Osteocyte (in vitro differentiated cells): Measurements from ENCODE around the gene BEAN1. TPM values are rescaled to one million over a fixed set of nuclear protein-coding genes. Genes with fewer than 3 reads are reported as not detected.

Experiments used
- DNase-seq: peaks from one replicate; pipeline ENCODE4 v3.0.0; 2021; ENCODE audit warnings: mixed read lengths; ENCODE audit not compliant: unreplicated experiment; ENCODE audit errors: extremely low spot score
- H3K27ac Mint-ChIP-seq: one replicate; pipeline ENCODE4 v1.8.0; 2021; ENCODE audit warnings: mild to moderate bottlenecking, mixed read lengths; ENCODE audit not compliant: unreplicated experiment
- H3K27me3 Mint-ChIP-seq: one replicate; pipeline ENCODE4 v1.8.0; 2021; ENCODE audit warnings: mixed read lengths; ENCODE audit not compliant: unreplicated experiment
- H3K36me3 Mint-ChIP-seq: one replicate; pipeline ENCODE4 v1.8.0; 2021; ENCODE audit warnings: mixed read lengths; ENCODE audit not compliant: unreplicated experiment
- H3K4me1 Mint-ChIP-seq: one replicate; pipeline ENCODE4 v1.8.0; 2021; ENCODE audit warnings: mixed read lengths; ENCODE audit not compliant: unreplicated experiment
- H3K4me3 Mint-ChIP-seq: one replicate; pipeline ENCODE4 v1.8.0; 2021; ENCODE audit warnings: mild to moderate bottlenecking, moderate library complexity, mixed read lengths; ENCODE audit not compliant: unreplicated experiment
- H3K9me3 Mint-ChIP-seq: one replicate; pipeline ENCODE4 v1.8.0; 2021; ENCODE audit warnings: mixed read lengths; ENCODE audit not compliant: unreplicated experiment
- total RNA-seq: library from RNA; stranded (reverse); gene quantifications from 2 replicates; pipeline ENCODE4 v1.2.1, GENCODE V29; 2021
- TF ChIP-seq, protein P1 (sequence below): fragments of 200-600 bp; sonication (generic); IDR thresholded peaks from 2 replicates; pipeline ENCODE4 v1.5.0; 2021; ENCODE audit warnings: antibody characterized with exemption, mild to moderate bottlenecking, moderate library complexity

BEAN1 gene
- total RNA-seq, 1 donor from 2014 or later = 0.97 TPM

DNA sequence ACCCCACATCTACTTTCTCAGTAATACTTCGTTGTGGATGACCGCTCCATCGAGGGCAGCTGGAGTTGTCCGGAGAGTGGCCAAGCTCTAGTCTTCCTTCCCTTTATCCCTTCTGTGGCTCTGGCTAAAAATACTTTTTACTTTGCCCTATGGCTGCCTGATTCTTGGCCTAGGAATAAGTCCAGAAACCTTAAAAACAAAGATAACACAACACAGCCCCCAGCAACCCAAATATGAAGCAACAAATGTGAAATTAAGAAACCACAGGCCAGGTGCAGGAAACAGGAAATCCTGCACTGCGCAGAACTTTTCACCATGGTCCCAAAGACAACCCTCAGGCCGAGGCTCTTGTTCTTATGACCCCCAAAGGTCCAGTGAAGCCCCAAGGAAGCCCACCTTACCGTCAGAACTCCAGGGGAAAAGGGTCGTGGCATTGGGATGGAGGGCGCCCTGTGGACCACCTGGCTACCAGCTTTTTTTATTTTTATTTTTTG, 96.8 kb downstream of the BEAN1 start:
- Mint-ChIP-seq H3K27ac (no peak overlapping the region), H3K4me3 (no peak overlapping the region), H3K27me3 (no peaks in the 10 kb centered on the region)

DNA sequence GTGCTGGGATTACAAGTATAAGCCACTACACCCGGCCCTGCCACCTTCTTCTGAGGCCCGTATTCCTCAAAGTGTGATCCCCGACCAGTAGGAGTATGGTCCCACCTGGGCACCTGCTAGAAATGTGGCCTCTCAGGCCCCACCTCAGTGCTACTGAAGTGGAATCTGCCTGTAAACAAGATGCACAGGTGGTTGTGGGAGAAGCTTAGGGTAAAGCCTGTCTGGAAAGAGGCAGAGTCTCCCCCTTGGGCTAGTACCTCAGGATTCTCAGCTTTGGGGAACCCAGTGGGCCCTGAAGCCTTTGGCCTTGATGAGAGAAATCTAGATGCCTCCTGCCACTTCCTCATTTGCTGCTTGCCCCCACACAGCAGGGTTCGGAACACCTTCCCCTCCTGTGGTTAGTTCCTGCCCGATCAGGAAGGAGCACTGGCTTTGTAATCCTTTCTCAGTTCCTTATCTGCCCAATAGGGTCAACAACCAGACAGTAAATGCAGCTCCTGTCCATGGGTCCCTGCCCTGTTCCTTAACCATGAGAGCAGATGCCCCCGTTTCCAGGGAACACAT, 97.6 kb downstream of the BEAN1 start:
- no peak overlapping the region for H3K4me3 Mint-ChIP-seq
- H3K4me1 Mint-ChIP-seq = peaks cover 35% of the 10 kb centered on the region
- no peaks in the 10 kb centered on the region for H3K9me3 Mint-ChIP-seq
- no peak overlapping the region for H3K27ac Mint-ChIP-seq
- no peaks in the 10 kb centered on the region for H3K27me3 Mint-ChIP-seq
- H3K36me3 Mint-ChIP-seq = peaks cover 29% of the 10 kb centered on the region
- no peak for DNase-seq
- TF ChIP-seq, protein P1, sequence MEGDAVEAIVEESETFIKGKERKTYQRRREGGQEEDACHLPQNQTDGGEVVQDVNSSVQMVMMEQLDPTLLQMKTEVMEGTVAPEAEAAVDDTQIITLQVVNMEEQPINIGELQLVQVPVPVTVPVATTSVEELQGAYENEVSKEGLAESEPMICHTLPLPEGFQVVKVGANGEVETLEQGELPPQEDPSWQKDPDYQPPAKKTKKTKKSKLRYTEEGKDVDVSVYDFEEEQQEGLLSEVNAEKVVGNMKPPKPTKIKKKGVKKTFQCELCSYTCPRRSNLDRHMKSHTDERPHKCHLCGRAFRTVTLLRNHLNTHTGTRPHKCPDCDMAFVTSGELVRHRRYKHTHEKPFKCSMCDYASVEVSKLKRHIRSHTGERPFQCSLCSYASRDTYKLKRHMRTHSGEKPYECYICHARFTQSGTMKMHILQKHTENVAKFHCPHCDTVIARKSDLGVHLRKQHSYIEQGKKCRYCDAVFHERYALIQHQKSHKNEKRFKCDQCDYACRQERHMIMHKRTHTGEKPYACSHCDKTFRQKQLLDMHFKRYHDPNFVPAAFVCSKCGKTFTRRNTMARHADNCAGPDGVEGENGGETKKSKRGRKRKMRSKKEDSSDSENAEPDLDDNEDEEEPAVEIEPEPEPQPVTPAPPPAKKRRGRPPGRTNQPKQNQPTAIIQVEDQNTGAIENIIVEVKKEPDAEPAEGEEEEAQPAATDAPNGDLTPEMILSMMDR = no peak

More for the DNA sequence above, 96.8 kb downstream of the BEAN1 start:
- Mint-ChIP-seq H3K9me3 (no peaks in the 10 kb centered on the region), H3K36me3 (peaks cover 24% of the 10 kb centered on the region), H3K4me1 (peaks cover 40% of the 10 kb centered on the region)
- no peak for DNase-seq
- TF ChIP-seq, protein P1 = no peak

DNA sequence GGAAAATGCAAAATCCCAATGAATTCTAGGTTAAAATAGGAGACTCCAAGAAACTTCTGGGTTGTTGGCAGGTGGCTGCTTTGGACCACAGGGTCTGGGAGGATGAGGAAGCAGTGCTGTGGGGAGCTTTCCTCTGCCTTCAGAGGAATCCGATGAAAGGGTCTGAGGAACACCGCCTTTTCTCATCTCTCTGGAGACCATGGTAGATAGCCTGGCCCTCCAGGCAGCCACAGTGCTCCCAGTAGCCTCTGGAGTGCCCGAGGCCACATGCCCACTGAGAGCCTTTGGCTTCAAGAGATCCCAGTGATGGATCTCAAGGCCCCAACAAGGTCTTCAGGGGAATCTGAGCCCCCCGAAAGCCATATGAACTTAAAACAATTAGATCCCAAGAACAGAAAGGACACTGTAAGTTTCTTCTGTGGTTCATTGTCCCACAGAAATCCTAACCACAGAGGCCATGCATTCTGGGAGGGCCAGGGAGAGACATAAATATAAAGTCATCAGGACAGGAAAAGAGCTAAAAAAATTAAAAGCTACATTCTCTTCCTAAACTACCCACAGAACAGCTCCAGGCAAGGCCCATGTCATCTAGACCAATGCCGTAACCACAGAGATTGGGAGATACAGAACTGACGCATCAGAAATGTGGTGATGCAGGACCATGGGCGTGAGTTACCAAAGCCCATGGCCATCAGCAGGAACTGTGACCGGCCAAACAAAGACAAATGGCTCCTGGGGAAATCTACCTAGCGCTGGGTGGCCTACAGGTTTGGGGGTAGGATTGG, 98.5 kb downstream of the BEAN1 start:
- H3K9me3 Mint-ChIP-seq = no peaks in the 10 kb centered on the region
- peaks cover 31% of the 10 kb centered on the region for H3K36me3 Mint-ChIP-seq
- no peak for DNase-seq
- no peak overlapping the region for H3K4me3 Mint-ChIP-seq
- TF ChIP-seq, protein P1 = no peak
- H3K27me3 Mint-ChIP-seq = no peaks in the 10 kb centered on the region
- no peak overlapping the region for H3K27ac Mint-ChIP-seq
- H3K4me1 Mint-ChIP-seq = peaks cover 26% of the 10 kb centered on the region

DNA sequence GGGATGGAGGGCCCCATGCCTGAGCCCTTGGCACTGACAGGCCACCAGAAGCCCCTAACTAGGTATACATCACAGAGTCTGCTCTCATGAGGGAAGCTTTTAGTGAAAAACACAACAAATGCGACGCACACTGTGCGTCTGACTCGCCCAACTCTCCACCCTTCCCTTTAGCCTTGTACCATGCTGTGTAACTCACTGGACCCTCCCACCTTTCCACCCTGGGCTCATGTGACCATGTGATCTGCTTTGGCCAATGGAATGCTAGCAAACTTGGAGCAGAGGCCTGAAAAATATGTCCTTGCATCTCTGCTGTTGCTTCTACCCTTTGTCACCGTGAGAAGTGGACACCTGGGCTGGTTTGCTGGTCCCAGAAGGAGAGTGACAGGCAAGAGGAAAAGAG, 101.2 kb downstream of the BEAN1 start:
- DNase-seq = no peak
- H3K27me3 Mint-ChIP-seq = no peaks in the 10 kb centered on the region
- H3K36me3 Mint-ChIP-seq = peaks cover 47% of the 10 kb centered on the region
- H3K4me3 Mint-ChIP-seq = no peak overlapping the region
- H3K4me1 Mint-ChIP-seq = peaks cover 2% of the 10 kb centered on the region
- H3K9me3 Mint-ChIP-seq = no peaks in the 10 kb centered on the region
- no peak overlapping the region for H3K27ac Mint-ChIP-seq
- TF ChIP-seq, protein P1 = no peak

DNA sequence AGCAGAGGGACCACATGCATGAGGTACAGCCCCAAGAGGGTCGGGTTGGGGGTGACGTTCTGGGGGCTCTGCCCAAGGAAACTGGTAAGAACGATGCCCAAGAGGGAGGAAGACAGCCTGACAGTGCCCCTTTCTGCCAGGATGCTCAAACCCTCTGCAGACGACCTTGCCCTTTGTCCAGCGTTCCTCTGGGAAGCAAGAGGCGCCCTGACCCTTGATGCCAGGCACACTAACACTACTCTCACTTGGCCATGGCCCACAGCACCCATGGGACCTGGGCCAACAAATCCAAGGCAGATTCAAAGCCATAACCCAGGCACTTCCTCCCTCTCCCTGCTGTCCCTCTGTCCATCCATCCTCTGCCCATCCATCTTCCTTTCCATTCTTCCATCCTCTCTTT, 102.4 kb downstream of the BEAN1 start:
- Mint-ChIP-seq H3K4me1 (no peaks in the 10 kb centered on the region), H3K4me3 (no peak overlapping the region), H3K27me3 (no peaks in the 10 kb centered on the region), H3K36me3 (peaks cover 51% of the 10 kb centered on the region), H3K27ac (no peak overlapping the region), H3K9me3 (no peaks in the 10 kb centered on the region)
- TF ChIP-seq, protein P1 = no peak
- no peak for DNase-seq
